PFSK-1 (cell line): Measurements from ENCODE around the gene B3GNT4.

Source experiments
- POLR2AphosphoS5 ChIP-seq: IDR thresholded peaks from 2 replicates; pipeline ENCODE4 v1.6.1; 2012; ENCODE audit warnings: low read depth, mild to moderate bottlenecking, control low read depth, low read length, moderate library complexity
- TAF1 ChIP-seq: IDR thresholded peaks from 2 replicates; pipeline ENCODE4 v1.6.1; 2012; ENCODE audit warnings: low read length, control low read depth, borderline replicate concordance; ENCODE audit not compliant: insufficient read depth
- TF ChIP-seq, protein P1 (sequence below), 2 experiments: IDR thresholded peaks; 2 replicates each; pipeline versions ENCODE4 v1.6.1 to v1.8.0; 2011 to 2012; ENCODE audit warnings: low read depth in 2 of 2, low read length in 2 of 2, control low read depth in 1 of 2, inconsistent platforms in 1 of 2, mild to moderate bottlenecking in 1 of 2, moderate library complexity in 1 of 2; ENCODE audit not compliant: insufficient read depth in 1 of 2

DNA sequence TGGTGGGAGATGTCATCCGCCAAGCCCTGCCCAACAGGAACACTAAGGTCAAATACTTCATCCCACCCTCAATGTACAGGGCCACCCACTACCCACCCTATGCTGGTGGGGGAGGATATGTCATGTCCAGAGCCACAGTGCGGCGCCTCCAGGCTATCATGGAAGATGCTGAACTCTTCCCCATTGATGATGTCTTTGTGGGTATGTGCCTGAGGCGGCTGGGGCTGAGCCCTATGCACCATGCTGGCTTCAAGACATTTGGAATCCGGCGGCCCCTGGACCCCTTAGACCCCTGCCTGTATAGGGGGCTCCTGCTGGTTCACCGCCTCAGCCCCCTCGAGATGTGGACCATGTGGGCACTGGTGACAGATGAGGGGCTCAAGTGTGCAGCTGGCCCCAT is 3.5 kb downstream of the B3GNT4 start:
- TF ChIP-seq POLR2AphosphoS5 (no peak), TAF1 (no peak)
- TF ChIP-seq, protein P1, sequence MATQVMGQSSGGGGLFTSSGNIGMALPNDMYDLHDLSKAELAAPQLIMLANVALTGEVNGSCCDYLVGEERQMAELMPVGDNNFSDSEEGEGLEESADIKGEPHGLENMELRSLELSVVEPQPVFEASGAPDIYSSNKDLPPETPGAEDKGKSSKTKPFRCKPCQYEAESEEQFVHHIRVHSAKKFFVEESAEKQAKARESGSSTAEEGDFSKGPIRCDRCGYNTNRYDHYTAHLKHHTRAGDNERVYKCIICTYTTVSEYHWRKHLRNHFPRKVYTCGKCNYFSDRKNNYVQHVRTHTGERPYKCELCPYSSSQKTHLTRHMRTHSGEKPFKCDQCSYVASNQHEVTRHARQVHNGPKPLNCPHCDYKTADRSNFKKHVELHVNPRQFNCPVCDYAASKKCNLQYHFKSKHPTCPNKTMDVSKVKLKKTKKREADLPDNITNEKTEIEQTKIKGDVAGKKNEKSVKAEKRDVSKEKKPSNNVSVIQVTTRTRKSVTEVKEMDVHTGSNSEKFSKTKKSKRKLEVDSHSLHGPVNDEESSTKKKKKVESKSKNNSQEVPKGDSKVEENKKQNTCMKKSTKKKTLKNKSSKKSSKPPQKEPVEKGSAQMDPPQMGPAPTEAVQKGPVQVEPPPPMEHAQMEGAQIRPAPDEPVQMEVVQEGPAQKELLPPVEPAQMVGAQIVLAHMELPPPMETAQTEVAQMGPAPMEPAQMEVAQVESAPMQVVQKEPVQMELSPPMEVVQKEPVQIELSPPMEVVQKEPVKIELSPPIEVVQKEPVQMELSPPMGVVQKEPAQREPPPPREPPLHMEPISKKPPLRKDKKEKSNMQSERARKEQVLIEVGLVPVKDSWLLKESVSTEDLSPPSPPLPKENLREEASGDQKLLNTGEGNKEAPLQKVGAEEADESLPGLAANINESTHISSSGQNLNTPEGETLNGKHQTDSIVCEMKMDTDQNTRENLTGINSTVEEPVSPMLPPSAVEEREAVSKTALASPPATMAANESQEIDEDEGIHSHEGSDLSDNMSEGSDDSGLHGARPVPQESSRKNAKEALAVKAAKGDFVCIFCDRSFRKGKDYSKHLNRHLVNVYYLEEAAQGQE (IDR thresholded peaks at IDR 0.05; ENCODE audit: insufficient read depth in 1 of 2, low read depth in 2 of 2, low read length in 2 of 2), result no peak
